Liver (tissue), 9 donors: ENCODE results near the gene AFTPH. TPM values are rescaled to one million over a fixed set of nuclear protein-coding genes. Genes with fewer than 3 reads are reported as not detected.

Experiments
- DNase-seq: peaks from one replicate; pipeline ENCODE4 v3.0.0-alpha.2; 2017; ENCODE audit warnings: low spot score
- H3K27ac ChIP-seq, 2 donors: one replicate each; pipeline ENCODE4 v1.7.0; 2013; ENCODE audit warnings: inconsistent platforms in 2 of 2, low read length in 2 of 2, control low read depth in 1 of 2, low read depth in 1 of 2, mild to moderate bottlenecking in 1 of 2
- H3K27me3 ChIP-seq, 4 donors: one replicate each; pipeline versions ENCODE4 v1.6.1 to v1.7.0; 2013; ENCODE audit warnings: low read length in 3 of 4, inconsistent platforms in 1 of 4, mild to moderate bottlenecking in 1 of 4, moderate library complexity in 1 of 4; ENCODE audit not compliant: control insufficient read depth in 4 of 4, insufficient read depth in 4 of 4
- H3K36me3 ChIP-seq, 4 donors: one replicate each; pipeline versions ENCODE4 v1.6.1 to v1.7.0; 2013; ENCODE audit warnings: low read length in 3 of 4, mild to moderate bottlenecking in 3 of 4, low read depth in 1 of 4, moderate library complexity in 1 of 4; ENCODE audit not compliant: control insufficient read depth in 4 of 4, insufficient read depth in 3 of 4
- H3K4me1 ChIP-seq, 4 donors: one replicate each; pipeline versions ENCODE4 v1.6.1 to v1.7.0; 2013; ENCODE audit warnings: low read length in 3 of 4, mild to moderate bottlenecking in 3 of 4, moderate library complexity in 1 of 4; ENCODE audit not compliant: control insufficient read depth in 4 of 4, insufficient read depth in 4 of 4
- H3K4me3 ChIP-seq, 3 donors: one replicate each; pipeline versions ENCODE4 v1.6.1 to v1.7.0; 2013; ENCODE audit warnings: low read length in 3 of 3, control low read depth in 1 of 3, low read depth in 1 of 3, mild to moderate bottlenecking in 1 of 3
- H3K9ac ChIP-seq, 2 donors: one replicate each; pipeline ENCODE4 v1.7.0; 2013; ENCODE audit warnings: low read length in 2 of 2, mild to moderate bottlenecking in 2 of 2, moderate library complexity in 2 of 2, control low read depth in 1 of 2, low read depth in 1 of 2
- H3K9me3 ChIP-seq, 4 donors: one replicate each; pipeline versions ENCODE4 v1.6.1 to v1.7.0; 2013; ENCODE audit warnings: low read length in 3 of 4; ENCODE audit not compliant: control insufficient read depth in 4 of 4
- ATF3 ChIP-seq: IDR thresholded peaks from 2 replicates; pipeline ENCODE4 v1.6.1; 2016; ENCODE audit warnings: antibody characterized with exemption
- CTCF ChIP-seq: fragments of 150-350 bp; IDR thresholded peaks from 2 replicates; pipeline ENCODE4 v1.5.1; 2017; ENCODE audit warnings: improper control_type of control experiment, low read depth, low read length; ENCODE audit not compliant: missing input control
- EGR1 ChIP-seq, 2 donors: IDR thresholded peaks; 2 replicates each; pipeline ENCODE4 v1.6.1; 2016 to 2018; ENCODE audit warnings: antibody characterized with exemption in 2 of 2, low read depth in 2 of 2
- FOXA1 ChIP-seq: IDR thresholded peaks from 2 replicates; pipeline ENCODE4 v1.6.1; 2016; ENCODE audit warnings: antibody characterized with exemption
- GABPA ChIP-seq, 2 donors: IDR thresholded peaks in 1 of 2; conservative IDR thresholded peaks in 1 of 2; 2 replicates each; pipeline ENCODE4 v1.6.1; 2016; ENCODE audit warnings: antibody characterized with exemption in 2 of 2, mild to moderate bottlenecking in 1 of 2, moderate library complexity in 1 of 2
- HNF4A ChIP-seq, 2 donors: conservative IDR thresholded peaks; 2 replicates each; pipeline ENCODE4 v1.6.1; 2016; ENCODE audit warnings: antibody characterized with exemption in 2 of 2, mild to moderate bottlenecking in 2 of 2
- HNF4G ChIP-seq: IDR thresholded peaks from 2 replicates; pipeline ENCODE4 v1.6.1; 2016; ENCODE audit warnings: antibody characterized with exemption
- MAX ChIP-seq: IDR thresholded peaks from 2 replicates; pipeline ENCODE4 v1.6.1; 2016; ENCODE audit warnings: antibody characterized with exemption
- NR2F2 ChIP-seq: IDR thresholded peaks from 2 replicates; pipeline ENCODE4 v1.6.1; 2016; ENCODE audit warnings: antibody characterized with exemption
- RAD21 ChIP-seq, 2 donors: IDR thresholded peaks; 2 replicates each; pipeline ENCODE4 v1.6.1; 2016; ENCODE audit warnings: antibody characterized with exemption in 2 of 2, mild to moderate bottlenecking in 2 of 2
- RXRA ChIP-seq, 2 donors: IDR thresholded peaks; 2 replicates each; pipeline ENCODE4 v1.6.1; 2017 to 2018; ENCODE audit warnings: antibody characterized with exemption in 2 of 2, mild to moderate bottlenecking in 1 of 2
- SP1 ChIP-seq: IDR thresholded peaks from 2 replicates; pipeline ENCODE4 v1.6.1; 2018; ENCODE audit warnings: antibody characterized with exemption, mild to moderate bottlenecking
- YY1 ChIP-seq: IDR thresholded peaks from 2 replicates; pipeline ENCODE4 v1.6.1; 2016; ENCODE audit warnings: antibody characterized with exemption, mild to moderate bottlenecking
- ZBTB33 ChIP-seq: IDR thresholded peaks from 2 replicates; pipeline ENCODE4 v1.6.1; 2016; ENCODE audit warnings: antibody characterized with exemption
- WGBS: extraction: QIAGEN DNeasy Blood & Tissue Kit; methylation state at CpG from one replicate; pipeline ENCODE4 v1.1.7; 2013; 5-methylcytosine and 5-hydroxymethylcytosine counted together
- polyA plus RNA-seq, 2 donors: library from polyadenylated mRNA; stranded (reverse) in 1 of 2; unstranded in 1 of 2; fragments of 200-250 nt in 1 of 2; fragments of >200 nt in 1 of 2; fragmentation: Nextera tagmentation in 1 of 2; extraction: Ambion mirVana in 1 of 2; gene quantifications; one replicate each; pipeline versions ENCODE4 v1.2.1 to v1.2.3, GENCODE V29; 2013 to 2015
- total RNA-seq, 2 donors: library from RNA; depleted of rRNA; stranded (reverse); fragments of >200 nt; gene quantifications; one replicate each; pipeline ENCODE4 v1.2.3, GENCODE V29; 2014
- donor health status: healthy.
- donor health status: healthy.
- donor health status: healthy.
- donor health status: healthy.
- donor health status: healthy.

Gene AFTPH
- total and polyA plus RNA-seq, 4 donors, result 10.5 to 27.9 (median 20.6) TPM

GRCh38 chr2:64581777-64582539 lies 57.8 kb downstream of the AFTPH start:
- TF ChIP-seq YY1 (no peak), RXRA (IDR thresholded peaks at IDR 0.05) (peak; percentile 49 to 66), ATF3 (no peak), NR2F2 (no peak), CTCF (no peak), HNF4A (conservative IDR thresholded peaks at IDR 0.05) (peak; percentile 42 to 56)
- Histone ChIP-seq H3K27me3 (no peaks in the 10 kb centered on the region), H3K36me3 (peaks cover 0 to 5% (median 0%) of the 10 kb centered on the region in 4 donors), H3K27ac (no peak overlapping the region), H3K9ac (no peak overlapping the region), H3K4me1 (peaks cover 1 to 13% (median 9%) of the 10 kb centered on the region in 4 donors), H3K9me3 (no peaks in the 10 kb centered on the region), H3K4me3 (no peak overlapping the region)
- 95% methylated on average over 1 of the region's 1 CpG for WGBS
- DNase-seq, result no peak

GRCh38 chr2:64582774-64583340 lies 58.7 kb downstream of the AFTPH start:
- no peak overlapping the region for H3K4me3 ChIP-seq
- DNase-seq, result no peak
- no peak overlapping the region for H3K9ac ChIP-seq
- no peak overlapping the region for H3K27ac ChIP-seq
- H3K9me3 ChIP-seq, result no peaks in the 10 kb centered on the region
- H3K27me3 ChIP-seq, result no peaks in the 10 kb centered on the region
- no peak for TF ChIP-seq ZBTB33
- no peak for TF ChIP-seq SP1
- TF ChIP-seq MAX, result no peak
- TF ChIP-seq NR2F2, result no peak
- TF ChIP-seq GABPA (IDR thresholded peaks at IDR 0.05 in 1 of 2, conservative IDR thresholded peaks at IDR 0.05 in 1 of 2), result no peak
- no peak for TF ChIP-seq HNF4G
- no peak for TF ChIP-seq RAD21 (IDR thresholded peaks at IDR 0.05)
- no peak for TF ChIP-seq FOXA1
- peaks cover 0 to 5% (median 0%) of the 10 kb centered on the region in 4 donors for H3K36me3 ChIP-seq
- WGBS, result 81% methylated on average over 5 of the region's 5 CpGs
- peaks cover 1 to 13% (median 9%) of the 10 kb centered on the region in 4 donors for H3K4me1 ChIP-seq

GRCh38 chr2:64586054-64586453 lies 61.9 kb downstream of the AFTPH start:
- Histone ChIP-seq H3K36me3 (peaks cover 0 to 9% (median 5%) of the 10 kb centered on the region in 4 donors), H3K4me1 (peaks cover 2 to 11% (median 8%) of the 10 kb centered on the region in 4 donors), H3K9ac (no peak overlapping the region), H3K4me3 (no peak overlapping the region), H3K27me3 (no peaks in the 10 kb centered on the region), H3K9me3 (no peaks in the 10 kb centered on the region), H3K27ac (no peak overlapping the region)
- TF ChIP-seq CTCF (no peak), EGR1 (IDR thresholded peaks at IDR 0.05; ENCODE audit: low read depth in 2 of 2) (no peak), ZBTB33 (no peak), HNF4A (conservative IDR thresholded peaks at IDR 0.05) (no peak), HNF4G (no peak), FOXA1 (no peak)
- 80% methylated on average over 4 of the region's 4 CpGs for WGBS
- DNase-seq, result no peak
